GM23338 (cell line): ENCODE data around the gene PLK2. TPM values are rescaled to one million over a fixed set of nuclear protein-coding genes. Genes with fewer than 3 reads are reported as not detected.

Experiments
- ATAC-seq: fragments of 200-7000 bp; cut with Tn5 transposase; 3 replicates; pipeline ENCODE4 v1.9.1; 2020
- DNase-seq: peaks from one replicate; pipeline ENCODE4 v3.0.0-alpha.2; 2015; ENCODE audit warnings: low spot score
- H2AFZ ChIP-seq: fragments of 200-600 bp; sonication (generic); 2 replicates; pipeline ENCODE4 v1.8.0; 2016; ENCODE audit warnings: antibody characterized with exemption, mild to moderate bottlenecking, moderate library complexity
- H3F3A ChIP-seq: fragments of 200-600 bp; sonication (generic); replicated peaks from 2 replicates; pipeline ENCODE4 v1.8.0; 2017; ENCODE audit warnings: antibody characterized with exemption, mixed run types, low read depth
- H3K27ac ChIP-seq: fragments of 200-600 bp; sonication (generic); 2 replicates; pipeline ENCODE4 v1.6.1; 2016; ENCODE audit warnings: low read depth
- H3K27me3 ChIP-seq: fragments of 200-600 bp; sonication (generic); 2 replicates; pipeline ENCODE4 v1.8.0; 2016; ENCODE audit warnings: mild to moderate bottlenecking, mixed run types, moderate library complexity; ENCODE audit not compliant: insufficient read depth
- H3K36me3 ChIP-seq: fragments of 200-600 bp; sonication (generic); 2 replicates; pipeline ENCODE4 v1.8.0; 2016; ENCODE audit warnings: mild to moderate bottlenecking; ENCODE audit not compliant: insufficient read depth
- H3K4me1 ChIP-seq: fragments of 200-600 bp; sonication (generic); 2 replicates; pipeline ENCODE4 v1.8.0; 2016; ENCODE audit warnings: mild to moderate bottlenecking, moderate library complexity; ENCODE audit not compliant: insufficient read depth
- H3K4me2 ChIP-seq: fragments of 200-600 bp; sonication (generic); 2 replicates; pipeline ENCODE4 v1.7.1; 2017; ENCODE audit warnings: mixed run types
- H3K4me3 ChIP-seq: fragments of 200-600 bp; sonication (generic); 2 replicates; pipeline ENCODE4 v1.6.1; 2016; ENCODE audit warnings: mixed run types
- H3K79me2 ChIP-seq: fragments of 200-600 bp; sonication (generic); replicated peaks from 2 replicates; pipeline ENCODE4 v1.8.0; 2017; ENCODE audit warnings: mild to moderate bottlenecking; ENCODE audit not compliant: insufficient read depth
- H3K9me2 ChIP-seq: fragments of 200-600 bp; sonication (generic); 2 replicates; pipeline ENCODE4 v1.8.0; 2017; ENCODE audit not compliant: insufficient read depth
- H4K20me1 ChIP-seq: fragments of 200-600 bp; sonication (generic); replicated peaks from 2 replicates; pipeline ENCODE4 v1.8.0; 2017; ENCODE audit warnings: mild to moderate bottlenecking; ENCODE audit not compliant: insufficient read depth
- H3K27ac Mint-ChIP-seq: 2 replicates; pipeline ENCODE4 v1.8.0; 2020; ENCODE audit warnings: inconsistent platforms, mild to moderate bottlenecking, moderate library complexity, mixed read lengths
- H3K27me3 Mint-ChIP-seq: 3 replicates; pipeline ENCODE4 v1.8.0; 2022; ENCODE audit warnings: low read depth, mild to moderate bottlenecking, moderate library complexity, mixed read lengths, inconsistent platforms; ENCODE audit not compliant: insufficient read depth, poor library complexity
- H3K36me3 Mint-ChIP-seq: 3 replicates; pipeline ENCODE4 v1.8.0; 2021; ENCODE audit warnings: low read depth, mild to moderate bottlenecking, inconsistent platforms, moderate library complexity, mixed read lengths
- H3K4me1 Mint-ChIP-seq: 3 replicates; pipeline ENCODE4 v1.8.0; 2020; ENCODE audit warnings: mild to moderate bottlenecking, inconsistent platforms, mixed read lengths
- H3K4me3 Mint-ChIP-seq: 3 replicates; pipeline ENCODE4 v1.8.0; 2021; ENCODE audit warnings: moderate library complexity, mild to moderate bottlenecking, inconsistent platforms, mixed read lengths
- H3K9me3 Mint-ChIP-seq: 3 replicates; pipeline ENCODE4 v1.8.0; 2020; ENCODE audit warnings: moderate library complexity, mild to moderate bottlenecking, inconsistent platforms, mixed read lengths
- CREB1 ChIP-seq: fragments of 250-450 bp; sonication (Bioruptor Pico); IDR thresholded peaks from 2 replicates; pipeline ENCODE4 v1.5.0; 2020; ENCODE audit warnings: low read depth, mild to moderate bottlenecking, moderate library complexity
- EZH2 ChIP-seq: fragments of 200-600 bp; sonication (generic); IDR thresholded peaks from one replicate; pipeline ENCODE4 v1.8.0; 2017; ENCODE audit warnings: antibody characterized with exemption, mild to moderate bottlenecking, low read depth; ENCODE audit not compliant: unreplicated experiment
- EZH2phosphoT487 ChIP-seq: fragments of 200-600 bp; sonication (generic); IDR thresholded peaks from one replicate; pipeline ENCODE4 v1.8.1; 2018; ENCODE audit warnings: antibody characterized with exemption; ENCODE audit not compliant: unreplicated experiment
- JUNB ChIP-seq: IDR thresholded peaks from one replicate; pipeline ENCODE4 v1.6.1; 2016; ENCODE audit warnings: antibody characterized with exemption; ENCODE audit not compliant: unreplicated experiment
- REST ChIP-seq: IDR thresholded peaks from one replicate; pipeline ENCODE4 v1.6.1; 2018; ENCODE audit warnings: antibody characterized with exemption; ENCODE audit not compliant: unreplicated experiment
- ZNF114 ChIP-seq: fragments of 250-450 bp; sonication (Bioruptor Pico); IDR thresholded peaks from 2 replicates; pipeline ENCODE4 v1.5.0; 2020; ENCODE audit warnings: mild to moderate bottlenecking, moderate library complexity
- ZNF331 ChIP-seq: fragments of 250-450 bp; sonication (Bioruptor Pico); IDR thresholded peaks from 2 replicates; pipeline ENCODE4 v1.5.0; 2020; ENCODE audit warnings: low read depth, mild to moderate bottlenecking, moderate library complexity
- ZNF462 ChIP-seq: fragments of 250-450 bp; sonication (Bioruptor Pico); IDR thresholded peaks from 2 replicates; pipeline ENCODE4 v1.5.0; 2020; ENCODE audit warnings: mild to moderate bottlenecking, moderate library complexity
- polyA plus RNA-seq: library from polyadenylated mRNA; unstranded; fragments of >200 nt; fragmentation: Nextera tagmentation; extraction: Ambion mirVana; gene quantifications from 2 replicates; pipeline ENCODE4 v1.2.1, GENCODE V29; 2016
- total RNA-seq: library from RNA; depleted of rRNA; stranded (reverse); fragments of >200 nt; shearing (Covaris generic); gene quantifications from 2 replicates; pipeline ENCODE4 v1.2.3, GENCODE V29; 2014
- TF ChIP-seq, protein P1 (sequence below), 2 experiments: fragments of 200-600 bp in 1 of 2; sonication (generic) in 1 of 2; conservative IDR thresholded peaks; 2 replicates each; pipeline versions ENCODE4 v1.5.1 to v1.6.1; 2016 to 2017; ENCODE audit warnings: antibody characterized with exemption in 2 of 2, low read depth in 2 of 2, mild to moderate bottlenecking in 2 of 2, moderate library complexity in 1 of 2

PLK2 gene
- total and polyA plus RNA-seq, 2 experiments from 2014 or later: 13.5 to 30.0 TPM

- TF ChIP-seq REST (no peak), ZNF114 (CRISPR knock-in tag) (no peak), EZH2phosphoT487 (no peak), ZNF331 (no peak), EZH2 (no peak)
- TF ChIP-seq, protein P1, sequence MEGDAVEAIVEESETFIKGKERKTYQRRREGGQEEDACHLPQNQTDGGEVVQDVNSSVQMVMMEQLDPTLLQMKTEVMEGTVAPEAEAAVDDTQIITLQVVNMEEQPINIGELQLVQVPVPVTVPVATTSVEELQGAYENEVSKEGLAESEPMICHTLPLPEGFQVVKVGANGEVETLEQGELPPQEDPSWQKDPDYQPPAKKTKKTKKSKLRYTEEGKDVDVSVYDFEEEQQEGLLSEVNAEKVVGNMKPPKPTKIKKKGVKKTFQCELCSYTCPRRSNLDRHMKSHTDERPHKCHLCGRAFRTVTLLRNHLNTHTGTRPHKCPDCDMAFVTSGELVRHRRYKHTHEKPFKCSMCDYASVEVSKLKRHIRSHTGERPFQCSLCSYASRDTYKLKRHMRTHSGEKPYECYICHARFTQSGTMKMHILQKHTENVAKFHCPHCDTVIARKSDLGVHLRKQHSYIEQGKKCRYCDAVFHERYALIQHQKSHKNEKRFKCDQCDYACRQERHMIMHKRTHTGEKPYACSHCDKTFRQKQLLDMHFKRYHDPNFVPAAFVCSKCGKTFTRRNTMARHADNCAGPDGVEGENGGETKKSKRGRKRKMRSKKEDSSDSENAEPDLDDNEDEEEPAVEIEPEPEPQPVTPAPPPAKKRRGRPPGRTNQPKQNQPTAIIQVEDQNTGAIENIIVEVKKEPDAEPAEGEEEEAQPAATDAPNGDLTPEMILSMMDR (conservative IDR thresholded peaks at IDR 0.05; ENCODE audit: low read depth in 2 of 2): no peak
These were observed 7.2 kb downstream of the PLK2 start (continued) for GRCh38 chr5:58452566-58453258.

DNA sequence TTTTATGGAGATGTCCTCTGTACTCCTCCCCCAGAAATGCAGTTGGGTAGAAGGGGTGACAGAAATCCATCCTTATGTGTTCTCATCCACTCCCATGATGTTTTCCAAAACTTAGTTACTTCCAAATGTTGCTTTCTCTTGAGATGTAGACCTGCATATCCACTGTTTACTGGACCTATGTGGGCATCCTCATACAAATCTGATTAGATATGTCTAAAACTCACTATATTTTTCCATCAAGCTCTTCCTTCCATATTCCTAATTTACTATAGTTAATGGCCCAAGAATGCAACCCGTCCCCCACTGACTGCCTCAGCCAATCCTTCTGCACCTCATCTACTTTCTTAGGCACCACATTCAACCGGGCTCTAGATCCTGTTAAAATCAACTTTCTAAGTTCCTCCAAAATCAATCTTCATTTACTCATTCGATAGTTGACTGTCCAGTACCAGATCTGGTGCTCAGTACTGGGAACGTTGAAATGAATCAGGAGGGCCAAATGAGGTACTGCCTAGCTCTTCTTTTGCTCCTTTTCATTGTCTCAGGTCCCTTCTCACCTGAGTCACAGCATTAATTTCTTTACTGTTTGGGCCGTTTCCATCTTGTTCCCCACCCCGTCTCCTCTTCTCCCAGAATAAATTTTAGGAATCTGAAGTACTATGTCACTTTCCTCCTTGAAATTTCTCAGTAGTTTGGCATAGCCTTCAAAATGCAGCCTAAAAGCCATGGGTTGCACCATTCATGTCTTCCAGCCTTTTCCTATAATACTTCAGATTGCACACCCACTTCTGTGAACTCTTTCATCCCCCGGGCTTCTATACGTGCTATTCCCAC is 7.9 kb downstream of the PLK2 start:
- DNase-seq: no peak
- TF ChIP-seq CREB1 (CRISPR knock-in tag) (no peak), JUNB (no peak), EZH2phosphoT487 (no peak), ZNF462 (CRISPR knock-in tag) (no peak)

More for the DNA sequence above, 7.9 kb downstream of the PLK2 start:
- Mint-ChIP-seq H3K36me3 (peaks cover 37% of the 10 kb centered on the region), H3K27me3 (no peaks in the 10 kb centered on the region), H3K27ac (no peak overlapping the region), H3K4me3 (no peak overlapping the region), H3K4me1 (no peaks in the 10 kb centered on the region), H3K9me3 (peaks cover 2% of the 10 kb centered on the region; the same call in 2 of the 3 replicates)
- no peaks in the 10 kb centered on the region for H3K4me1 ChIP-seq
- no peak overlapping the region for H3K27ac ChIP-seq
- H3K4me2 ChIP-seq: no peak overlapping the region
- no peak overlapping the region for H2AFZ ChIP-seq
- H3K36me3 ChIP-seq: peaks cover 38% of the 10 kb centered on the region
- no peak for ATAC-seq
- H3K79me2 ChIP-seq: no peaks in the 10 kb centered on the region
- H3K27me3 ChIP-seq: no peaks in the 10 kb centered on the region
- no peaks in the 10 kb centered on the region for H3F3A ChIP-seq
- no peak overlapping the region for H3K4me3 ChIP-seq
- no peaks in the 10 kb centered on the region; the same call in 1 of the 2 replicates for H4K20me1 ChIP-seq
- H3K9me2 ChIP-seq: no peaks in the 10 kb centered on the region
